NCI-H446 treated with DMSO at 0.1 percent for 48 hours (cell line): ENCODE data around the gene MASTL.
"Not testable (repeated sequence)": the region's sequence is repeated elsewhere in the genome, so short reads cannot be mapped to it uniquely, and the experiment has no call there.

Experiments used
- DNase-seq: peaks from one replicate; lab custom pipeline; 2025; lab: John Stamatoyannopoulos, UW

Gene MASTL

GRCh38 chr10:27155066-27155754 is at the start of gene MASTL:
Gene MASTL (plus strand): TSS chr10:27155352. CDS start chr10:27155427, 75 bp downstream.
- peak; percentile 73 for DNase-seq

GRCh38 chr10:27108165-27108564 is 47.0 kb upstream of the MASTL start:
- no peak for DNase-seq

- DNase-seq = no peak
These were observed 20.8 kb upstream of the MASTL start for GRCh38 chr10:27134371-27134770.

- no peak for DNase-seq
These were observed 16.9 kb upstream of the MASTL start for GRCh38 chr10:27138277-27138676.

- DNase-seq = no peak
These were observed 11.5 kb upstream of the MASTL start for GRCh38 chr10:27143686-27144085.

GRCh38 chr10:27145937-27146336 is 9.2 kb upstream of the MASTL start:
- DNase-seq = no peak

- peak; percentile 4 for DNase-seq
These were observed 7.5 kb upstream of the MASTL start for GRCh38 chr10:27147701-27148100.

- no peak for DNase-seq
These were observed 4.9 kb upstream of the MASTL start for GRCh38 chr10:27150261-27150660.

- DNase-seq = no peak
These were observed 2.5 kb upstream of the MASTL start for GRCh38 chr10:27152687-27153086.

GRCh38 chr10:27153329-27153728 is 1.8 kb upstream of the MASTL start:
- DNase-seq = no peak

- no peak for DNase-seq
These were observed 1.3 kb upstream of the MASTL start for GRCh38 chr10:27153845-27154193.

- DNase-seq = not testable (repeated sequence)
These were observed 1.4 kb downstream of the MASTL start for GRCh38 chr10:27156566-27156965.

- DNase-seq = no peak
These were observed 2.0 kb downstream of the MASTL start for GRCh38 chr10:27157150-27157549.

- DNase-seq = no peak
These were observed 3.3 kb downstream of the MASTL start for GRCh38 chr10:27158421-27158820.

GRCh38 chr10:27169849-27170248 is 14.7 kb downstream of the MASTL start:
- no peak for DNase-seq

- DNase-seq = no peak
These were observed 33.1 kb downstream of the MASTL start for GRCh38 chr10:27188259-27188658.

GRCh38 chr10:27188897-27189296 is 33.7 kb downstream of the MASTL start:
- DNase-seq = no peak

GRCh38 chr10:27190508-27190907 is 35.4 kb downstream of the MASTL start:
- DNase-seq = no peak

- DNase-seq = no peak
These were observed 37.1 kb downstream of the MASTL start for GRCh38 chr10:27192284-27192683.

GRCh38 chr10:27197980-27198620 is 42.9 kb downstream of the MASTL start:
- no peak for DNase-seq

- DNase-seq = no peak
These were observed 48.7 kb downstream of the MASTL start for GRCh38 chr10:27203806-27204205.

- DNase-seq = no peak
These were observed 52.2 kb downstream of the MASTL start for GRCh38 chr10:27207350-27207749.

GRCh38 chr10:27223964-27224363 is 68.8 kb downstream of the MASTL start:
- DNase-seq = no peak

- no peak for DNase-seq
These were observed 69.9 kb downstream of the MASTL start for GRCh38 chr10:27225011-27225590.
